A549 treated with CpdA at 1 μM for 4 hours (cell line): Measurements from ENCODE around the gene SLC35D1. TPM values are rescaled to one million over a fixed set of nuclear protein-coding genes. Genes with fewer than 3 reads are reported as not detected.

ENCODE experiments used
- total RNA-seq: library from RNA; stranded (reverse); fragments of 200-300 nt; extraction: Qiagen RNA extraction; gene quantifications from 5 replicates; pipeline ENCODE4 v1.2.3, GENCODE V29; 2022; ENCODE audit warnings: low read depth

Gene SLC35D1
- total RNA-seq, result 6.1 to 7.9 TPM (median 6.7 TPM) in 5 replicates

DNA sequence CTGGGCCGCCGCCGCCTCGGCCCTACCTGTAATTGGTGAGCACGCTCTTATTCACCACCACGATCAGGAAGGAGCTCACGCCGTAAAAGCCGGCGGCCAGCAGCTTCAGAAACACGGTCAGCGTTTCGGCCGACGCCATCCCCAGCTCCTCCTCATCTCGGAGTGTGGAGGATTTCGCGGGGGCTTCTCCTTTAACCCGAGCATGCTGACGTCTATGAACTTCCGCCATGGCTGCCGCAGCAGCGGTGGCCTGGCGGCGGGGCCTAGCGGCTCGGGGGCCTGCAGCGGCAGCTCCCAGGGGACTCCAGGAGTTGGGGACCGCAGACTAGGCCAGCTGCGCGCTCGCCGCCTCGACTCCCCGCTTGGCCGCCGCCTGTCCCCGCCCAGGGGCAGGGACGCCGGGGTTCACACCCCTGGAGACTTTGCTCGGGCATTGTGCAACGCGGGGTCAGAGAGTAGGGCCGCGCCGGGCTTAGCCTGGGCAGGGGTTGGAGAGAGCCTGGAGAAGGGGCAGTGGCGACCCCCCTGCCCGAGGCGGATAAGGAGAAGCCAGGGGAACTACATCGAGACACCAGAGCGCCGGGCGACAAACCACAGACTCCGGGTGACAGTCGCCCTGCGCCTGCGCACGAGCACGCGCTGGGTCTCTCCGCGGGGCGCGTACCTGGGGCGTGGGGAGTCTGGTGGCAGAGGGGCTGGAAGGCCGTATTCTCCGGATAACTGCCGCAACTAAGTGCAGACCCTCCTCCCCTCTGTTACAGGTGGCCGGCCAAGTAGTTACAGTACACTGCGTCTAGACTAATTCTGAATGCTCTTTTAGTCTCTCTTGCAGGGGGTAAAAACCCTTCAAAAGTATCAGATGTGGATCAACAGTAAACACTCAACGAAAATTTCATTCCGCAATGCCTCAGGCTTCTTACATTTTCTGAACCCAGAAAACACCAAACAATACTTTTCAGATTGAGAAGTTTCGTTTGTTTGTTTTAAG, at the start of gene SLC35D1:
SLC35D1 (minus strand) TSS at position 364 of the 988 bp plus-strand sequence; CDS start at position 229, 135 bp downstream.

Other genes starting within 250 kb of the SLC35D1 start
- 0.31 to 1.5 TPM (median 0.47 TPM) in 5 replicates for gene DNAI4, start 129.3 kb downstream of the SLC35D1 start, total RNA-seq
- 9.2 to 16.4 TPM (median 9.9 TPM) in 5 replicates for gene MIER1, start 129.2 kb downstream of the SLC35D1 start, total RNA-seq
- not detected in 5 replicates for gene C1orf141, start 80.8 kb upstream of the SLC35D1 start, total RNA-seq
- gene IL23R, start 112.3 kb upstream of the SLC35D1 start, total RNA-seq, result not detected in 5 replicates